Colon (tissue), 2 donors: Measurements from ENCODE around the gene MDM1.

Source experiments
- FAIRE-seq: peaks from 2 replicates; lab custom pipeline; 2012; peaks lifted over from hg19 to GRCh38; lab: Jason Lieb, UNC
- donor health status: control.
- donor health status: control.

Gene MDM1

GRCh38 chr12:68272732-68273131 is 59.4 kb downstream of the MDM1 start:
- no peak for FAIRE-seq

DNA sequence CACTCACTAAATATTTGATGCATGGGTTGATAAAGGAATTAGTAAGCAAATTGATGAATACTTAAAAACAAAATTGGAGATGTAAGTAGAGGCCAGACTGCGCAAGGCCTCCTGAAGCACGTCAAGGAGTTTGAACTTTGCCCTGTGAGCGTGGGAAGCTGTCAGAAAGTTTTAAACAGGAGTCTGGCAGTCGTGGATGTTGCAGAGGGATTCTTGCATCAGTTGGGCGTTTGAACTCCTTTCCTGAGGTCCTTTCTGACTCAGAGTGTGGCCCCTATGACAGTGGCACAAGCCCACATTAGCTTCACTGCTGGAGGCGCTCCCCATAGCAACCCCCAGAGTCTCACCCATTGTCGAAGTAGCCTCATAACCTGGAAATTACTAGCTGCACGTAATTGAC is 60.8 kb downstream of the MDM1 start:
- no peak for FAIRE-seq

DNA sequence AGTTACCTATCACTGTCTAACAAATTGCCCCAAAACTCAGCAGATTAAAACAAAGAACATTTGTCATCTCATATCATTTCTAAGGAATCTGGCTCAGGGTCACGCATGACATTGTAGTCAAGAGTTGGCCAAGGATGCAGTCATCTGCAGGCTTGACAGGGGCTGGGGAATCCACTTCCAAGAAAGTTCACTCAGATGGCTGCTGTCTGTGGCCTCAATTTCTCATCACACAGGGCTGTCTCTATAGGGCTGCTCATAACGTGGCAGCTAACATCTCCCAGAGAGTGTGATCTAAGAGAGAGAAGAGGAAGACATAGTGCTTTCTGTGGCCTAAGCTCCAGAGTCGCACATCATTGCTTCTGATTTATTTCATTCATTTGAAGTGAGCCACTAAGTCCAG is 61.8 kb downstream of the MDM1 start:
- FAIRE-seq, result no peak

DNA sequence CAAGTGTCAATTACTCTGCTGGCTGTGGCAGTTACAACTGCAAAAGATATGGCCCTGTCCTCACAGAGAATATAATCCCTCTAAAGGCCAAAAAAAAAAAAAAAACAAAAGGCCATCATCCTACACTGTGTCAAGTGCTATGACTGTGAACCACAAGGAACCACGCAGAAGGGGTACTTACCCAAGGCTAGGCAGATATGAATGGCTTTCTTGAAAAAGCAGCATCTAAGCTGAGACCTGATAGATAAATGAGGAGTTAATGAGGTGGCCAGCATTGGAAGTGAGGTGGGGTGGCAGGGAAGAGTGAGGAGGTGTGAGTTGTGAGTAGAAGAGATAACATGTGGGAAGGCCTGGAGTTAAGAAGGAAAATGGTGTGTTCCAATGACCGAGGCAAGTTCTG is 62.4 kb downstream of the MDM1 start:
- no peak for FAIRE-seq

DNA sequence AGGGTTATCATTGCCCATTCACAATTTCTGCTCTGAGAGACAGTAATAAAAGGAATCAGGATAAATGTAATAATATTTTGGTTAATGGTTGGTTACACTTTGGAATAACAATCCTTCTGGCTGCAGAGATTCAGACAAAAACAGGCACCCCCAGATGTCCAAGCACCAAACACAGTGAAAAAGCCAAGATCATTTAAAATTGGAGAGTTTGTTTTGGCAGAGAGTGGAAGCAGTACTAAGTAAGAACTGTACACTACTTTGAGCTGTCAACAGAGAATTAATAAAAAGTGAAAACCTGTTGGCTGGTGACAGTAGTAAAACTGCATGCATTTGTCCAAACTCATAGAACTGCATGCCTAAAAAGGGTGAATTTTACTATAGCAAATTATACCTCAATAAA is 63.2 kb downstream of the MDM1 start:
- FAIRE-seq, result no peak

- FAIRE-seq, result no peak
Observed at GRCh38 chr12:68267892-68268396, 64.2 kb downstream of the MDM1 start.

DNA sequence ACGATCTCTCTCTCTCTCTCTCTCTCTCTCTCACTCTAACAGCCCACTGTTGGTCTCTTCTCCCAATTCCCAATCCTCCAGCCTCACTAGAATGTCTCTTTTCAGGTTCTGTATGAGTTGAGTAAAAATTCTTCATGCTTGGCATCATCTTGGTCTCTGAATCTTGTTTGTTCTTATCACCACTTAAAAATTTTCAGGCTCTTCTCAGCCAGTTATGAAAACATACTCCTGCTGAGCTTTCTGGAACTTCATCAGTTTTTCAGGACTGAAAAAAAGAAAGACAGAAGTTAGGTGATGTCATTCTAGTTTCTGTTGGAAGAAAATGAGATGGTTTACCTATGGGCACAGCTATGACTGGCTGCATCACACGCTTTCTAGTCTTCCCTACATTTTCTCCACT is 67.3 kb downstream of the MDM1 start:
- FAIRE-seq, result no peak

DNA sequence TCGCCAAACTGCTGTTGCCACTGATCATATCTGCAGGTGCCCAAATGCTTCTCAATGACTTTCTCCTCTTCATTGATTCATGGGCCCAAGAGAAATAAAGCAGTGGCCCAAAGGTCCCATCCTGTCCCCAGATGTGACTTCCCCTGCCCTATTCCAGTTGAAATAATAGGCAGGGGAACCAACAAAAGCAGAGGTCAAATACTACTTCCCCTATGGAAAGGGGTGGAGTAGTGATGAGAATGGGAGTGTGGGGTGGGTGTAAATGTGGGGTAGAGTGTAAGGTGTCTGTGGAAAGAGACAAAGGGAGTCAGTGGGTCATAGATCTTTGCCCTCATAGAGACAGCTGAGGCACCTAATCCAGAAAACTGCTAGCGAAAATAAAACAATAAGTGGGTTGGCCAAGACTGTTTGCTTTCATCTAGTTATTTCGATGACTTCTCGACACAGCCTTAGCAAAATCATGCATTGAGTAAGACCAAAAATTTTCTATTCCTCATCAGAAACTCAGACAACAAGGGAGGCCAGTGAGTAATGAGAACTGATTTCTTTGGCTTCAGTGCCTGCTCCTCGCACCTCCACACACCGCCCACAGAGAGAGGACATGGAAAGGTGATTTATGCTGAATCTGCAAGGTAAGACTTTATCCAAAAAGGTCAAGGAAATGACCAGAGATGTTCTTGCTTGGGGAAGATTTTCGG is 67.9 kb downstream of the MDM1 start:
- FAIRE-seq, result no peak

GRCh38 chr12:68263366-68263765 is 68.8 kb downstream of the MDM1 start:
- FAIRE-seq, result no peak

DNA sequence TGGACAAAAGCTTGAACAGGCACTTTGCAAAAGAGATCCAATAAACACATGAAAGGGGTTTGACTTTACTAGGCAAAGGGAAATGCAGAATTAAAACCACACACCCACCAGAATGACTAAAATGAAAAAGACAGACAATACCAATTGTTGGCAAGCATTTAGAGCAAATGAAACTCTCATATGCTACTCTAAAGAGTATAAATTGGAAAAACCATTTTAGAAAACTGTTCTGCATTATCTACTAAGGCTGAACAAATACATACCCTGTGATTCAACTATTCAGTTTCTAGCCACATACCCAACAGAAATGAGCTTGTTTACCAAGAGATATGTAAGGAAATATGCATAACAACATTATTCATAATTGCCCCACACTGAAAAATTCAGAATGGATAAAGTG is 70.3 kb downstream of the MDM1 start:
- FAIRE-seq, result no peak

DNA sequence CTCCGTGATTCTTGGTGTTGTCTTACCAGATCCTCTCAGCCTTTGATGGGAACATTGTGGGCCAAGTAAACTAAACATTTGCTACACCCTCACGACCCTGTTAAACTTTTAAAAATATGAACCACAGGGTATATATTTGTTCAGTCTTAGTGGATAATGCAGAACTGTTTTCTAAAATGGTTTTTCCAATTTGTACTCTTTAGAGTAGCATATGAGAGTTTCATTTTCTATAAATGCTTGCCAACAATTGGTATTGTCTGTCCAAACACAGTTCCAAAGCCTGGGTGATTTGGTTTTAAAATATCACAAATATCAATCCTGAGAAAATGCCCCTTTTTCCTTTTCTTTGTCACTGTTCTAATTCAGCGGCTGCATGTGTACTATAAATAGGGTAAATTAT is 72.0 kb downstream of the MDM1 start:
- FAIRE-seq, result no peak

DNA sequence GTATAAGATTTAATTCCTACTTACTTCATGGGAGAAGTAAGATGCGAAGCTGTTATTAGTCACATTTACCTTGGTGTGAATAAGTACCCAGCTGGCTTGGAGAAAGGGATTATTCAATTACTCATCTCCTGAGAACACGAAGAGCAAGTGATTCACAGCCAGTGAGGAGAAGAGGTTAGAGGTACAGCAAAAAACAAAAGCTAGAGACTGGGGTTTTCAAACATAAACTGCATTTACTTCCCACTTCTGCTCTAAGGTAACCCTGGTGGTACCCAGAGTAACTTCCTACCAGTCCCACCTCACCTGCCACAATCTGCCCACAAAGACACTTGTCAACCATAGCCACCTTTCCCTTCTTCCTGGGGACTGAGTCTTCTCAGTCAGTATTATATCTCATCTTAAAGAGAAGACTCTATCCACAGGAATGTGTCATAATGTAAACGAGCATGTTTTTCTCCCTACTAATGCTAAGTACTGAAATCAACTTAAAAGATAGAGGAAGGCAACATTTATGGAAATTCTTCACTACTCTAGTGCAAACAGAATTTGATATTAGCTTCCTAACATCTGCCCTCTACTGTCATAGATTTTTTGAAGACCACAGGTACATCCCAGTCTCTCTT is 72.7 kb downstream of the MDM1 start:
- FAIRE-seq, result no peak

DNA sequence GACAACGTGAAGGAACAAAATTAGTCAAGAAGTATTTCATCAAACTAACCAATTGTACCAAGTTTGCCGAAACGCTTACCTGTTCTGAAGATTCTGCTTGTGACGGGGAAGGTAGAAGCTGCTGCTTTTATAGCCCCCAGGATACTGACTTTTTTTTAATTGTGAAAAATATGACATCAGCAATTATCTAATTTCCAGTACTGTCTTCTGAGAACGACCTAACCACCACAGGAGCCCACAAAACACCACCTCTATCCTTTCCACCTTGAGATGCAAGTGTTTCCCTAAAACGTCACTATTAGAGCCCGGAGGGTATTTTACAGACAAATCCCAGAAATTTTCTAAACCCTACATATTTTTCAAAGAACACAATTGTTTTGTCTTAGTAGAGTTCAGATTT is 78.7 kb downstream of the MDM1 start, which contains the start of gene IL22:
IL22 (minus strand) TSS at position 101 of the 400 bp plus-strand sequence. CDS start 156 bp downstream, outside the sequence.
- no peak for FAIRE-seq

GRCh38 chr12:68252077-68252476 is 80.1 kb downstream of the MDM1 start:
- no peak for FAIRE-seq

DNA sequence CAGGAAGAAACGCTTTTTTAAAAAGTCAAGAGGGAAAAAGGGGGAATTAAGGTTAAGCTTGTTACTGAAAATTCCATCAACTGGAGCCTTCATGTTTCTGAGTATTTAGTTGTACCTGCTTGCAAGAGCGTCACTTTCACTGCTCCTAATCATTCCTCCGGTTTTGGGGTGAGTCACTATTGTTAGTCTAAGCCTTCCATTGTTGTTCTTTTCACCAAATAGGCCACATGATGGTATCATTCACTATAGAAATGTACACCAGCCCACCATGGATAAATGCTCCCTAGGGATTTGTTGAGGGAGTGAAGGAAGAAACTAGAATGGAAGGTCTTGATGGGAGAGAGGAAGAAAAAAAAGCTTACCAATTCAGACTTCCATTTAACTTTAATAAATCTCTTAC is 81.7 kb downstream of the MDM1 start:
- no peak for FAIRE-seq

- FAIRE-seq, result no peak
Observed at GRCh38 chr12:68247785-68248184, 84.4 kb downstream of the MDM1 start.

- FAIRE-seq, result no peak
Observed at GRCh38 chr12:68246350-68246749, 85.8 kb downstream of the MDM1 start.

DNA sequence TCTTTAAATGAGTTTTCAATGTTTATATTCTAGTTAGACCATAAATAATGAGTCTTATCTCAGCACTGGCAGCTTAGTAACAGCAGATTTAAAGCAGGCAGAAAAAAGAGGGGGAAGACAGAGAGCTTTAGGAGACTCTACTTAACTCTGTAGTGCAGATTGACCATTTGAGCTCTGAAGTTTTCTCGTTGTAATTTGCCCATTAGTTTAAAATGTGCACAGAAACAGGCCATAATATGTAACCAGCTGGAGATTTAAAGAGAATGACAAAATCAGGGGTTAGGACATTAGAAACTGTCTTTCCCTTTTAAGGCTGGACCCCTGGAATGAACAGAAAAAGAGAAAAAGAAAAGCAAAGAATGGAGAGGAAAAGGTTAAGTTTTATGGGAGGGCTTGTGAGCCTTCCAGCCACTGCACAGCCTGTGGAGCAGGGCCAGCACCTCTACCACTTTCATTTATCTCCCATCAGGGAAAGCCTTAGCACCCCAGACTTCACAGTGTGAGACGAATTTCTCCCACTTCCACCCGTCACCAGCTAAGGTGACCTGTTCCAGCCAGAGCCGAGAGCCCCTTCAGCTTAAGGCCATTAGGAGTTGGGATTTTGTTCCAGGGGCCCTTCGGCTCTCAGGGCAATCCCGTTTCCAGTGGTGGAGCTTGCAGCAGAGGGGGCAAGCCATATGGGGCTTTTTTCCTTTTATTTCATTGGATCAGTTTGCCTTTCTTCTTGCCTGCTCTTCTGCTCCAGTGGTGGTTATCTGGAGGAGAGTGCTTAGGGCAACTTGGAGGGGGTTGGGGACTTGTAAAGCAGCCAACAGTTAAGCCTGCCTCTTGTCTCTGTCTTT is 86.8 kb downstream of the MDM1 start:
- no peak for FAIRE-seq
